Astrocyte of the hippocampus (primary cell): Measurements from ENCODE around the gene FRMD6.
"Not testable (repeated sequence)": the region's sequence is repeated elsewhere in the genome, so short reads cannot be mapped to it uniquely, and the experiment has no call there.

Source experiments
- DNase-seq: peaks from one replicate; pipeline ENCODE4 v3.0.0; 2011; ENCODE audit warnings: low read depth, low spot score

The FRMD6 gene

DNA sequence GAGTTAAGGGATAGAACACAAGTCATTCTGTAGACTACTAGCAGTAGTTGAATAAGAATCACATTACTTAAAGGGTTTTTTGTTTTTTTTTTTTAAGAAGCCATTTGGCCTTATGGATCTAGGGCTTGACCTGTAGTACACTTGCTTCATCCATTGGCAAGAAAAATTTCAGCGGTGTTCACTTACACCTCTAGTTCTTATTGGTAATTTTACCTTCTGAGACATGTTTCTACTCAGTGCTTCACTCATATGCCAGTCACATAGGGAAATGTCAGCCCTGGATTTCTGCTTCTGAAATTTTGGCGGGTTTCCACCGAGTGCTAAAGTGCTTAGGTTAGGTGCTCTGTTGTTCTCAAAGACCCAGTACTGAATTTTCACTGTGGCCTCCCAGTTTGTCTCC is 72.9 kb downstream of the FRMD6 start:
- DNase-seq: no peak

DNA sequence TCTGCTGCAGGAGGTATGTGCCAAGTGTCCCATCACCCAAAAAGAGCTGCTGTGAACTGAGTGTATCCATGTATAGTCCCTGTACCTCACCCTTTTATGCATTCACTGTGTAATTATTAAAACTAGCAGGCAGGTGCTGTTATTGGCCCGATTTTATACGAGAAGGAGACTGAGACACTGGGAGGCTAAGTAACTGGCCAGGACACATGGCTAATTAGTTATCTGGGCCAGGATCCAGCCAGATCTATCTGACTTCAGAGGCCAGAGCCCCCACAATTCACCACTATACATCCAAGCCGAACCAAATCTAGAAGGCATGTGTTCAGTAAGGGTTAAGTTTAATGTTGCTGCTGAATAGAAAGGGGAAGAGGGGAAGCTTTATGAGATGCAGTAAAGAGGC is 73.4 kb downstream of the FRMD6 start:
- DNase-seq: no peak

GRCh38 chr14:51726166-51726899 is 74.6 kb downstream of the FRMD6 start:
- peak; percentile 36 for DNase-seq

DNA sequence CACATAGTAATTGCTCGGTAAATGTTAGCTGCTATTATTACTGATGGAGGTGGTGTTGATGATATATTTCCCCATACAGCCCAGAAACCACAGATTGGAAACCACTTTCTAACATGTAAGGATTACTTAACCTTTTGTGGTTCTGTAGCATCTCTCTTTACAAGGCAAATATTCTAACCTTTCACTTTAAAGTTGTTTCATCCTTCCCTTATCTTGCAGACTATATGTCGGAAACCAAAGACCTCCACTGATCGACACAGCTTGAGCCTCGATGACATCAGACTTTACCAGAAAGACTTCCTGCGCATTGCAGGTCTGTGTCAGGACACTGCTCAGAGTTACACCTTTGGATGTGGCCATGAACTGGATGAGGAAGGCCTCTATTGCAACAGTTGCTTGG is 75.8 kb downstream of the FRMD6 start:
- no peak for DNase-seq

DNA sequence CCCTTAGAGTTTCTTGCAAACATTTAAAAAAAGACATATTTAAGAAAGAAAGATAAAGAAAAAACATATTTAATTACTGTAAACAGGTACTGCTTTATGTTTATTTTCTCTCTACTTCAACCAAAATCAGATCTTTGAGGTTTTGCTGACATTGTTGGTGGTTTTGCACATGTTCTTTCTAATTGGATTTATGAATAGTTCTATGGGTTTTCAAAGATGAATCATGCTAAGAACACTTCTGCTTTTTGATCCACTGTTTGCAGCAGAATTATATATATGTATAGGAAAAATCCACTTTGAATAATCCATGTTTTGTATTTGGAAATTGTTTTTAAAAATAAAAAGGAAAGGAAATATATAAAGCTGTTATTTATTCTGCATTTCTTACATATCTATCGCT is 78.4 kb downstream of the FRMD6 start:
- DNase-seq: no peak

- DNase-seq: no peak
Measured at GRCh38 chr14:51730684-51731083, 79.0 kb downstream of the FRMD6 start.

- DNase-seq: no peak
Measured at GRCh38 chr14:51732494-51733112, 80.9 kb downstream of the FRMD6 start.

DNA sequence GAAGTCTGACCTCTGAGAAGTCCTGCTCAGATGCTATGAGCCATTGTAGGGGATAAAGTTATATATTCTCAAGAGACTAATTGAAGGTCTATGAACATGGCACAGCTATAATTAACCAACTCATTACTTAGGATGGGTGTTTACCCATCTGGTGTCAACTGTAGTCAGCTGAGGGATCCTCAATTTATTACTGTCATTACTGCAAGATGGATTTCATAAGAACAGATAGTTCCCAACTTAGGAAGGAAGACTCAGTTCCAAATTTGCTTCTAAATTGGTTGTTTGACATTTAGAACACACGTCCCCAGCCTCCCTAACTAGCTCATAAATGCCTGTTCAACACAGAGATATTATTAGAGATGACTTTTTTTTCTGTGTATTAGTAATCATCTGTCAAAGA is 81.4 kb downstream of the FRMD6 start:
- no peak for DNase-seq

- DNase-seq: no peak
Measured at GRCh38 chr14:51735851-51736250, 84.1 kb downstream of the FRMD6 start.

GRCh38 chr14:51738754-51739153 is 87.0 kb downstream of the FRMD6 start:
- no peak for DNase-seq

DNA sequence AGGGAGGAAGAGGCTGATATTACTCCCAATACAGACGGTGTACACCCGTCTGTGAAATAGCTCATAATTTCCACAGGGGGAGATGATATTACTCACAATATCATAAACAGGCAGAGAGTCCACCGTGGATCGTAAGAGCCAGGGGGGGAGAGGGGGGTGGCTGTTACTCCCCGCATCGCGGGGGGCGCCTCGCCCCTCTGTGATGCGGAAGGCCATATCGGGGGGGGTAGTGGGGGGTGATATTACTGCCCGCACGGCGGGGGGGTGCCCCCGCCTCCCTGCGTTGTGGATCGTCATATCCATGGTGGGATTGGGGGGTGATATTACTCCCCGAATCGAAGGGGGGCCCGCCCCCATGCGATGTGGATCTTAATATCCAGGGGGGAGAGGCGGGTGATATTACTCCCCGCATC is 91.9 kb downstream of the FRMD6 start:
- DNase-seq: no peak

DNA sequence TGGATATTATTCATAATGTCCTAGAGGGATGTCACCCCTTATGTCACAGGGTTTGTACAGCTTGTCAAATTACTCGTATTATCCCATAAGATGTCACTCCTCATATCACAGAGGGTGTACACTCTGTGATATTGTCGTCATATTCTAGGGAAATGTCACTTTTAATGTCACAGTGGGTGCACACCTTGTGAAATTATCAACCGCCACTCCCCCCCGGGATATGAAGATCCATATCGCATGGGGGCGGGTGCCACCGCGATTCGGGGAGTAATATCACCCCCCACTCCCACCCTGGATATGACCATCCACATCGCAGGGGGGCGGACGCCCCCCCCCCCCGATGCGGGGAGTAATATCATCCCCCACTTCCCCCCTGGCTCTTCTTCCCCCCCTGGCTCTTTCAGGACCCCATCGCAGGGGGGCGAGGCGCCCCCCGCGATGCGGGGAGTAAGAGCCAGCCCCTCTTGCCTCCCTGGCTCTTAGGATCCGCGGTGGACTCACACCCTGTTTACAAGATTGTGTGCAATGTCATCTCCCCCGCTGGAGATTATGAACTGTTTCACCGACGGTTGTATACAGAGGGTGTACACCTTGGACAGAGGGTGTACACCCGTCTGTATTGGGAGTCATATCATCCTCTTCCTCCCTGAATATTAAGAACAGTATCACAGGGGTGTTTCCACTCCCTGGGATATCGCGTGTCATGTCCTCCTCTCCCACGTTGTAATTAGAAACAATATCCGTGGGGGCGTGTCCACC is 92.8 kb downstream of the FRMD6 start:
- DNase-seq: no peak

DNA sequence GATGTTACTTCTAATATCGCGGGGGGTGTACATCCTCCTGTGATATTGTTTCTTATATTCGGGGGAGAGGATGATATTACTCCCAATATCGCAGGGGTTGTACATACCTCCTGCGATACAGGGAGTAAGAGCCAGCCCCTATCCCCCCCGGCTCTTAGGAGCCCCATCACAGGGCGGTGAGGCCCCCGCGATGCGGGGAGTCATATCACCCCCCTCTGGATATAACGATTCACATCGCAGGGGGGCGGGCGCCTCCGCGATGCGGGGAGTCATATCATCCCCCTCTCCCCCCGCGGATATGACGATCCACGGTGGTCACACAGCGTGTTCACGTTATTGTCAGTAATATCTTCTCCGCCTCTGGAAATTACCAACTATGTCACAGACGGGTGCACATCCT is 95.1 kb downstream of the FRMD6 start:
- not testable (repeated sequence) for DNase-seq

- DNase-seq: no peak
Measured at GRCh38 chr14:51750542-51750941, 98.8 kb downstream of the FRMD6 start.

DNA sequence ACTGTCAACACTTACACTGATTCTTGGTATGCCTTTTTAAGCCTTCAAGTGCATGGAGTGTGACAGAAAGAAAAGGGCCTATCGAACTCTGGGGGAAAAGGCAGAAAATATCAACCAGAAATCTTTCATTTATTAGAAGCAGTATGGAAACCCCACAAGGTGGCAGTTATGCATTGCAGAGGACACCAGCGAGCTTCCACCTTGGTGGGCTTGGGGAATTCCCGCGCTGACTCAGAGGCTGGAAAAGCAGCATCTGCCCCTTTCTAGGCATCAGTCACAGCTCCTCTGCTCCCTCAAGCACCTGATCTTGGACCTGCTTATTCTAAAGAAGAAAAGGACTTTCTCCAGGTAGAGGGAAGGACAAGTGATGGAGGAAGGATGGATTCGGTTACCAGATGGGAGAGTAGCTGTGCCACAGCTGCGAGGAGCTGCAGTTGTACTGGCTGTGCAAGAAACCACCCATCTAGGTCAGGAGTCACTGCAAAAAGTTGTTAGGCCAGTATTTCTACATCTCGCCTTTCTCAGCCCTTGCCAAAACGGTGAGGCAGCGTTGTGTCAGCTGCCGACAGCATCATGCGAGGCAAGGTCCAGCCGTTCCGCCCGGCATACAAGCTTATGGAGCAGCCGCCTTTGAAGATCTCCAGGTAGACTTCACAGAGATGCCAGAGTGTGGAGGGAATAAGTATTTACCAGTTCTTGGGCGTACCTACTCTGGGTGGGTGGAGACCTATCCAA is 100.1 kb downstream of the FRMD6 start:
- not testable (repeated sequence) for DNase-seq

- DNase-seq: not testable (repeated sequence)
Measured at GRCh38 chr14:51757756-51758155, 106.0 kb downstream of the FRMD6 start.

DNA sequence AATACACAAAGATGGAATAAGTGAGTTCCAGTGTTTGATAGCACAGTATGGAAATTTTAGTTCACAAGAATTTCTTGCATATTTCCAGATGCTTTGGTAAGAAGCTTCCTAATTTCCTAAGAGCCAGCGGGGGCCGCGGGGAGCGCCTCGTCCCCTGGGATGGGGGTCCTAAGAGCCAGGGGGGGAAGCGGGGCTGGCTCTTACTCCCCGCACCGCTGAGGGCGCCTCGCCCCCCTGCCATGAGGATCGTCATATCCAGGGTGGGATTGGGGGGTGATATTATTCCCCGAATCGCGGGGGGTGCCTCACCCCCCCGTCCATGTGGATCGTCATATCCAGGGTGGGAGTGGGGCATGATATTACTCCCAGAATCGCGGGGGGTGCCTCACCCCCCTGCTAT is 108.2 kb downstream of the FRMD6 start:
- DNase-seq: no peak

DNA sequence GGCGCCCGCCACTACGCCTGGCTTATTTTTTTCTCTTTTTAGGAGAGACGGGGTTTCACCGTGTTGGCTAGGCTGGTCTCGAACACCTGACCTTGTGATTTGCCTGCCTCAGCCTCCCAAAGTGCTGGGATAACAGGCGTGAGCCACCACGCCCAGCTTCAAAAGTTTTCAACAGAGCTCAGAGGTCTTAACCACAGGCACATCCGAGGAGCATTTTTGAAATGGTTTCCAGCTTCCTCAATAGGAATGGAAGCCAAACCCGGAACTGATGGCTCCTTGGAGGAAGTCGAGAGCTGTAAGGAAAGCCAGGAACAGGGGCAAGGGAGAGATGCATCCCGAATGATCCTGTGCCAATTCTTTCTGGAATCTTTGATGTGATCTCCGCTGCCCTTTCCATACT is 114.0 kb downstream of the FRMD6 start:
- peak; percentile 24 for DNase-seq

DNA sequence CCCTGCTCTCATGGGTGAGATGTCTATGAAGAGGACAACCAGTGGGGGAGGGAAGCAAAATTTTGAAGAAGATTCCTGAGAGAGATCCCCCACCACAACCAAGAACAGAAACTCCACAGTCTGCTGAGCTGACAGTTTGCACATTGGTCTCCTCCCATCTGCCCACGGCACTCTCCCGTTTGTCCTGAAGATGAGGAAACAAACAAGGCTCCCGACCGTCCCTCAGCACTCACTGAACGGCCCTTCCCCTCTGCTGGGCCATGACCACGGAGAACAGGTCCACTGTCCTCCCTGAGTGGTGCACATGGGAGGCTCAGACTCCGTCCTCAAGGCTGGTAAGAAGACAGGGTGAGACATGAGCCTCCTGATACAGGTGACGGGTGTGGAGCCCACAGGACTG is 114.9 kb downstream of the FRMD6 start:
- not testable (repeated sequence) for DNase-seq

- not testable (repeated sequence) for DNase-seq
Measured at GRCh38 chr14:51769261-51769660, 117.6 kb downstream of the FRMD6 start.

GRCh38 chr14:51774209-51774608 is 122.5 kb downstream of the FRMD6 start:
- no peak for DNase-seq
